DMS114 treated with DMSO at 0.1 percent for 48 hours (cell line): ENCODE measurements around the gene RAB30.
"Not testable (repeated sequence)": the region's sequence is repeated elsewhere in the genome, so short reads cannot be mapped to it uniquely, and the experiment has no call there.

Experiments used
- DNase-seq: peaks from one replicate; lab custom pipeline; 2025; ENCODE audit not compliant: unreplicated experiment; lab: John Stamatoyannopoulos, UW

RAB30 gene

DNA sequence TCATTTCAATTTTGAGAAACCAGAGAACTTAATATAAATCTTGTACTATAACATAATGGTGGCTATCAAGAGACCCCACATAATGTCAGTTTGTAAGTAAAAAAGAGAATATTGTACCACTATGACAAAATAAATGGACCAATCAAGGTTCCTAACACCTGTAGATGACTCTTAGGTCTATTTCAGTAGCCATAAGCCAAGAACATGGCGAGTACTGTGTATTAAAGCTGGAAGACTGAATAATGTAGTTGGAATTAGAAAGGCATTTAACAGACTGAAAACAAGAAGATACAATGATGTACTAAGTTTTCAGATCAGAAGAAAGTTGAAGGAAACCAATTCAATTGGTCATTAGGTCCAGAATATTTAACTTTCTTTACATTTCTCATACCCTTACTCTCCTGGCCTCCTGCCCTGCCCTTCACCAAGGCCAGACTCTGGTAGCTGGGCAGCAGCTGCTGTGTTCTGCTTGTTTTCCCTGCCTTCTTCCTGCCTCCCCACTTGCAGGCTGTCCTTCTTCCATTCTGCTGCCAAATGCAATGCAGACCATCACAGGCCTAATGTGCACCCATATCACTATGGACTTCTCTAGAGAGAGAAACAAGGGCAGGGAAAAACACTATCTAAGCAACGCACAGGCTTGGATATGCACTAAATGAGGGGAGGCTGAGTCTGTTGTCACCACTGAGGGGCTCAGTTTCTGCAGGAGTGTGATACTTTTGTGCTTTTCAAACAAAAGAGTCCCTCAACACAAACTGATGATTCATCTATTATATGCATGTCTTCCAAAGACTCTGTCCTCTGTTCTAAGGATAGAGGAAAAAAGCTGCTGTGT is 60.1 kb downstream of the RAB30 start:
- DNase-seq = no peak

GRCh38 chr11:83009999-83010398 is 61.7 kb downstream of the RAB30 start:
- no peak for DNase-seq

DNA sequence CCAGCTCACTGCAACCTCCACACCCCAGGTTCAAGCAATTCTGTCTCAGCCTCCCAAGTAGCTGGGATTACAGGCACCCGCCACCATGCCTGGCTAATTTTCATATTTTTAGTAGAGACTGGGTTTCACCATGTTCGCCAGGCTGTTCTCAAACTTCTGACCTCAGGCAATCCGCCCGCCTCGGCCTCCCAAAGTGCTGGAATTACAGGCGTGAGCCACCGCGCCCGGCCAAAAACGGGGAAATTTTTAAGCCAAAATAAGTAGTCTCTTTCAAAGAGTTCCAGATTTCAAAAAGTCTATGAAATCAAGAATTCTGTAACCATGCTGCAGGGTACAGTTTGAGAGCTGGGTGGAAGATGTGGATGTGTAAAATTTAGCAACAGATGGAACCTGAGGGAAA is 62.6 kb downstream of the RAB30 start:
- not testable (repeated sequence) for DNase-seq

GRCh38 chr11:83008581-83008923 is 63.1 kb downstream of the RAB30 start:
- DNase-seq = no peak

- DNase-seq = no peak
Measured at GRCh38 chr11:83007909-83008580, 63.7 kb downstream of the RAB30 start.

DNA sequence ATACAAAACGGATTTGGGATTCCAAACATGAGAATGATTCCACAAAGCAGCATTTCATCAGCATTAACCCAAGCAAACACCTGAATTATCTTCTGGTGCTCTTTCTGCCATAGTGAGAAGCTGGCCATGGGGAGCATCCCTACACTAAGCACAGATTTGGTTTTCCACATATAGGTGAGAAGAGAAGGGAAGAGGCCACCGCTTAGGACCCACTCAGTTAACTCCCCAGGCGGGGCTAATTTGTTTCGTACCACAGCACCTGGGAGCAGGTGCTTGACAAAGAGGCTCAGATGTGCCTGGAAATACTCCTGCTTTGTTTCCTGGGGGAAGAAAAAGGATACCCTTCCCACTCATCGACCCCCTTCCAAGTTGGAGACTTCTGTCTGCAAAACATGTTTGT is 64.2 kb downstream of the RAB30 start:
- DNase-seq = no peak

GRCh38 chr11:83006877-83007330 is 64.8 kb downstream of the RAB30 start:
- DNase-seq = no peak

DNA sequence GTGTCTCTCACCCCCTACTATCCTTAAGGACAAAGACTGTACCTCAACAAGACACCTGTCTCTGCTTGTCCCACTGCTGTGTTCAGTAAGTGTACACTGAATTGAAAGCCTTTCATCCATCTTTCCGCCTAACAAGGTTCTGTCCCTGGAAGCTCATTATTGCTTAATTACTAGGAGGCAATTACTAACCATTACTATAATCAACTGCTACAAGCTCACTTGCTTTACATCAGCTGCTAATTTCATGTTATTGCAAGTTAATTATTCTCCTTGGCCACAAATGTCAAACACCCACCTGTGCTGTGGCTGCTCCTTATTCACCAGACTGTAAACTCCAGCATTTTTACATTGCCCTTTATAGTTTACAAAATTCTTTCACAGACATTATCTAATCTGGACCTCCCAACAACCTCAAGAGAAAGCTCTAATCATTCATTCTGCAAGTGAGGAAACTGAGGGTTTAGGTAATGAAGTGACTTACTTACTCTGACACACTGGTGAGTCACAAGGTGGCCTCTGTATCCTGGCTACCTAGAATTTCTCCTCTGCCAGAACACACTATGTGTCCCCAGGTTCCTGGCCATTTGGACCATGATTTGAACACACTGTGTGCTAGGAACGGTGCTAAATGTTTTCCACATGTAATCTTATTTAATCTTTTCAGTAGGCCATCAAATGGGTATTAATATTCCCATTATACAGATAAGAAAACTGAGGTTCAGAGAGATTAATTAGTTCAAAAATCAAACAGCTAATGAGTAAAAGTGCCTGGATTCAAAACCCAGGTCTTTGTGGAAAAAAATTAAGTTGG is 66.7 kb downstream of the RAB30 start:
- DNase-seq = no peak

DNA sequence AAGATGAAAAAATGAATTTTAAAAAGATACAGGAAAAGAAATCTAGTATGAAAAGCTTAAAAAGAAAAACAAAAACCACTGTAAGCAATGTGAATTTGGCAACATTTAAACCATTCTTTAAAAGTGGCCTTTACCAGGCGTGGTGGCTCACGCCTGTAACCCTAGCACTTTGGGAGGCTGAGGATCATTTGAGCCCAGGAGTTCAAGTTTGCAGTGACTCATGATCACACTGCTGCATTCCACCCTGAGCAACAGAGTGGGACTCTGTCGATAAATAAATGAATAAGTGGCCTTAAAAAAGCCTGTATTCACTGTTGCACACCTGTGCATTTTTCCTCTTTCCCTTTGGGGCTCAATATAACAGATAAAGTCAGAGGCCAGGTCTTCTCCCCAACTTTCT is 69.2 kb downstream of the RAB30 start:
- DNase-seq = no peak

- DNase-seq = no peak
Measured at GRCh38 chr11:83002053-83002452, 69.6 kb downstream of the RAB30 start.

GRCh38 chr11:83000381-83000780 is 71.3 kb downstream of the RAB30 start:
- no peak for DNase-seq

- DNase-seq = no peak
Measured at GRCh38 chr11:82999232-82999631, 72.5 kb downstream of the RAB30 start.

DNA sequence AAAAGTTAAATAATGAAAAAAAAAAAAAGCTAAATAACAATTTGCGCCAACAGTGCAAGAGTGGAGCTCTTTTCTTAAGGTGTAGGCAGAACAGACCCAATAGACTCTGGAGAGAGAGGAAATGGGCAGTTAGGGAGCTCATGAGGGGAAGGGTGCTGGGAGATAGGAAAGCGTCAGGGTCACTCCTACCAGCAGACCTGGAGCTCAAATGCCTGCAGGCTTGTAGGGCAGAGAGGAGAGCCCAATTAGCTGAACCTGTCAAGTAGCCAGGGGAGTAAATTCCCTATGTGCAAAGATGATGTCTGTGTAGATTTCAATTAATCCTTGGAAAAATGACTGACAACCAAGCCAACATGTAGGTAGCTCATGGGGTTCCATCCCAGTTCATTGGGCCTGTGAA is 73.0 kb downstream of the RAB30 start:
- DNase-seq = no peak

DNA sequence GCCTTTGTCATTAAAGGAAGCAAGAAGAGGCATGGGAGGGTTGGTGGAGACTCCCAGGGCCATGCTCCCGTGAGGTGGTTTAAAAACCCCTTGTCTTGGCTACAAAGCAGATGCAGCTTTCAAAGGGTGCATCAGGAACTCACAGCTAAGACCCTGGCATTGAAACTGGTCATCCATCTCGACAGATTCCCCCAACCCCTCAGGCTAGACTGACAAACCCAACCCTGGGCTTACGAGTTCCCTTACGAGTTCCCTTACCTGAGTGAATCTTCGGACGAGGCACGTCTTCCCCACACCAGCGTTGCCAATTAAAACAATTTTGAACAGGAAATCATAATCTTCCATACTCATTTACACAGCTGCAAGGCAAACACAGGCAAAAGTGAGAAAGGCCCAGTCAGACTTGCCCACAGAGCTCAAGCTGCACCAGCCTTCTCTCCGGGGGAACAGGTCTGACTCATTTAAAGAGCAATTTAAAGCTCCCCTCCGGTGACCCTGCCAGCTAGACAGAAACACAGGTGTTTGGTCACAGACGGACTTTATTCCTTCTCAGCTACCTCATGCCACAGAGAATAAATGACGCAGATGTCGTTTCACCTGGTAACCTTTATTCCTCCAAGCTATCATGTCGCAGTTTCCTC is 74.6 kb downstream of the RAB30 start:
- no peak for DNase-seq

DNA sequence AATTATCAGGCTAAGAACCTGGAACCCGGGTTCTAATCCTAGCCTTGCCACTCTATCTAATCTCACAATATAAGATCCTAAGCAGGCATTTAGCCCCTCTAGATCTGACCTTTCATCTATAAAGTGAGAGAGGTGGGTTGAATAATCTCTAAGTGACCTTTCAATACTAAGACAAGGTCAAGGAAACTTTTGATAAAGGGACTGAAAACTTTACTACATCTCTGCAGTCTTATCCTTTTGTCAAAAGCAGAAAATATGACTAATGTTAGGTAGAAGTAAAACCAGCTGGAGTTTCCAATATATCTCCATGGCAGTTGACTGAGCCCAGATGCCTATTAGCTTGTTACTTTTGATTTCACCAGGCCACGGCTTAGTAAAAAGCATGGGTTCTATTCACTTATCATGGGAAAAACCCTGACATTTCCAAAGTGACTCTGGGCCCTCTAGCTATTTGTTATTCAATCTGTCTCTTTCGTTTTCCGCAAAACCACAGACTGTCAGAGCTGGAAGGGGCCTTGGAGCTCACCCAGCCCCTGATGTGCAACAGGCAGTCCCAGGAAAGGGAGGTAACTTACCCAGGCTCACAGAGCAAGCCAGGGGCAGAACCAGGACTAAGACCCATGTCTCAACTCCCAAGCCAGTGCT is 75.8 kb downstream of the RAB30 start:
- no peak for DNase-seq

DNA sequence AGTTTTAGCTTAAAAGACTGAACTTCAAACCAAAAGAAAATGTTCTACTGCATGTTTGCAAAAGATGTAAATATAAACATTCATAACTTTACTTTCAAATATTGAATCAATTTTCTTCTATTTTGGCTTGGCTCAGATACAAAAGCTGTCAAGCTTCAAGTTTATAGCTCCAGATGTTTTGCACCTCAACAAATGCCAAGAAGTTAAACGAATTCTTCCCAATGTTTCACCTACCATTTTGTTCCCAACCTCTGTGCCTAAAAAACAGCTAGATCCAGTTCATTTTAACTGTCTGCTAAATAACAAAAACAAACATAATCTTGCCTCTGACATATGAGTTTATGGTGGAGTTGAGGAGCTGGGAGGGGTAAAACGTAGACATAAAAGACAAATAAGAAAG is 76.5 kb downstream of the RAB30 start:
- DNase-seq = no peak

DNA sequence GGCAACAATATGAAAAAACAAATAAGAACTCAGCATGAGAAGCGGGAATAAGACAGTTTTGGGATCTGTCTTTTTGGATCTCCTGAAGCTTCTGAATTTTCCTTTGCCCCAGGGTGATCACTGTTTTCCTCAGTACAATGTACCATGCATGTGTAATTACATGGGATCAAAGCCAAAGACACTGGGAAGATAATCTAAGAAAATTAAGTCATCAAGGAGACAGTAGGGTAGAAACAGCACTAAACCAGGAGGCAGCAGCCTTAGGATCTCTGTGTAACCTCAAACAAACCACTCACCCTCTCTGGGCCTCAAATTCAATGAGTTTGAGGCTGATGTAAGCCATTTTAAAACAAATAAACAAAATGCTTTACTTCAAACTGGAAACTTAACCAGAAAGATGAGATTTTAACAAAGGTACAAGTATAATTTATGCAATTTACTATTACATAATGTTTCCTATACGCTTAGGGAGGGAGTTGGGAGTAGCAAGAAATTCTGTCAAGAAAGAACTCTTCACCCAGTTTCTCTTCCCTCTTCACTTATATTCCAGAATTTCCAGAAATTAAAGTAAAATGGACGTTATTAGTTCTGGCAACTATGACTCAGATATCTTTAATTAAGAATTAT is 77.0 kb downstream of the RAB30 start:
- no peak for DNase-seq

GRCh38 chr11:82992223-82992622 is 79.5 kb downstream of the RAB30 start:
- DNase-seq = no peak

GRCh38 chr11:82989628-82990404 is 81.9 kb downstream of the RAB30 start:
- no peak for DNase-seq
